Keratinocyte (primary cell): ENCODE results near the gene MAPK13. TPM values are rescaled to one million over a fixed set of nuclear protein-coding genes. Genes with fewer than 3 reads are reported as not detected.

Experiments
- DNase-seq: peaks from one replicate; pipeline ENCODE4 v3.0.0-alpha.2; 2011; ENCODE audit warnings: low read depth, missing footprints, low spot score
- FAIRE-seq: peaks from 2 replicates; lab custom pipeline; 2011; peaks lifted over from hg19 to GRCh38; lab: Jason Lieb, UNC
- H2AFZ ChIP-seq: 2 replicates; pipeline ENCODE4 v1.6.0; 2012; ENCODE audit warnings: low read length, control low read depth, inconsistent platforms; ENCODE audit not compliant: control insufficient read depth
- H3K27ac ChIP-seq: 2 replicates; pipeline ENCODE4 v1.5.1; 2011; ENCODE audit warnings: low read length; ENCODE audit not compliant: control insufficient read depth, insufficient read depth
- H3K27me3 ChIP-seq: 3 replicates; pipeline ENCODE4 v1.6.0; 2011; ENCODE audit warnings: low read length; ENCODE audit not compliant: control insufficient read depth, insufficient read depth; ENCODE audit errors: extremely low read depth
- H3K36me3 ChIP-seq, 2 experiments: 2 replicates in 1 of 2; 3 replicates in 1 of 2; pipeline ENCODE4 v1.5.1; 2011; ENCODE audit warnings: low read length in 2 of 2, mild to moderate bottlenecking in 1 of 2; ENCODE audit not compliant: control insufficient read depth in 2 of 2, insufficient read depth in 2 of 2; ENCODE audit errors: extremely low read depth in 1 of 2
- H3K4me1 ChIP-seq: 3 replicates; pipeline ENCODE4 v1.5.1; 2011; ENCODE audit warnings: low read length; ENCODE audit not compliant: control insufficient read depth, insufficient read depth; ENCODE audit errors: extremely low read depth
- H3K4me2 ChIP-seq: 3 replicates; pipeline ENCODE4 v1.6.0; 2011; ENCODE audit warnings: low read depth, low read length; ENCODE audit not compliant: control insufficient read depth, insufficient read depth; ENCODE audit errors: extremely low read depth
- H3K4me3 ChIP-seq, 3 experiments: fragments of 200-600 bp in 1 of 3; sonication (generic) in 1 of 3; 2 replicates in 2 of 3; 3 replicates in 1 of 3; pipeline ENCODE4 v1.5.1; 2011 to 2016; ENCODE audit warnings: low read length in 3 of 3, mild to moderate bottlenecking in 3 of 3, control low read depth in 2 of 3, inconsistent platforms in 1 of 3, low read depth in 1 of 3, mixed read lengths in 1 of 3, mixed run types in 1 of 3, moderate library complexity in 1 of 3; ENCODE audit not compliant: control insufficient read depth in 2 of 3, insufficient read depth in 2 of 3; ENCODE audit errors: extremely low read depth in 1 of 3
- H3K79me2 ChIP-seq: 2 replicates; pipeline ENCODE4 v1.6.0; 2012; ENCODE audit warnings: low read length; ENCODE audit not compliant: control insufficient read depth, insufficient read depth
- H3K9ac ChIP-seq: 3 replicates; pipeline ENCODE4 v1.6.0; 2011; ENCODE audit warnings: low read length; ENCODE audit not compliant: control insufficient read depth, insufficient read depth; ENCODE audit errors: extremely low read depth
- H3K9me1 ChIP-seq: 3 replicates; pipeline ENCODE4 v1.6.0; 2011; ENCODE audit warnings: low read length; ENCODE audit not compliant: control insufficient read depth, insufficient read depth; ENCODE audit errors: extremely low read depth
- H3K9me3 ChIP-seq: 2 replicates; pipeline ENCODE4 v1.5.1; 2012; ENCODE audit warnings: low read depth, low read length; ENCODE audit not compliant: control insufficient read depth
- H4K20me1 ChIP-seq: 3 replicates; pipeline ENCODE4 v1.6.0; 2011; ENCODE audit warnings: low read length; ENCODE audit not compliant: control insufficient read depth, insufficient read depth; ENCODE audit errors: extremely low read depth
- EZH2 ChIP-seq: IDR thresholded peaks from one replicate; pipeline ENCODE4 v1.6.1; 2012; ENCODE audit warnings: inconsistent platforms, mild to moderate bottlenecking, low read length, moderate library complexity
- dilution Hi-C: fragments of 300-500 bp; cut with MboI; formaldehyde crosslinking; loops from one replicate; pipeline ENCODE4 v1.7.0; 2020; ENCODE audit warnings: low sequenced_read_pairs; ENCODE audit not compliant: extremely low pct_ligation_motif_present
- polyA plus RNA-seq, 5 experiments: library from polyadenylated mRNA; depleted of rRNA in 3 of 5; stranded (reverse) in 3 of 5; stranded (forward) in 1 of 5; unstranded in 1 of 5; fragments of >200 nt; gene quantifications; 1 replicate in 1 of 5; 2 replicates in 3 of 5; 3 replicates in 1 of 5; pipeline versions ENCODE4 v1.2.1 to v1.2.3, GENCODE V29; 2011 to 2012; ENCODE audit warnings: missing spikeins in 2 of 5, low read depth in 1 of 5, low replicate concordance in 1 of 5
- TF ChIP-seq, protein P1 (sequence below), 3 experiments: IDR thresholded peaks in 1 of 3; conservative IDR thresholded peaks in 1 of 3; optimal IDR thresholded peaks in 1 of 3; 2 replicates in 2 of 3; 3 replicates in 1 of 3; pipeline versions ENCODE3 to v1.5.1; 2011; ENCODE audit warnings: low read length in 3 of 3, mild to moderate bottlenecking in 3 of 3, moderate library complexity in 2 of 3, control low read depth in 1 of 3, inconsistent platforms in 1 of 3; ENCODE audit not compliant: insufficient read depth in 2 of 3; ENCODE audit errors: extremely low read depth in 1 of 3

MAPK13 gene
- polyA plus RNA-seq, 1 donor (not counting 4 experiments of a cell fraction or from before 2014, with no cell fraction given) = 19.3 TPM

DNA sequence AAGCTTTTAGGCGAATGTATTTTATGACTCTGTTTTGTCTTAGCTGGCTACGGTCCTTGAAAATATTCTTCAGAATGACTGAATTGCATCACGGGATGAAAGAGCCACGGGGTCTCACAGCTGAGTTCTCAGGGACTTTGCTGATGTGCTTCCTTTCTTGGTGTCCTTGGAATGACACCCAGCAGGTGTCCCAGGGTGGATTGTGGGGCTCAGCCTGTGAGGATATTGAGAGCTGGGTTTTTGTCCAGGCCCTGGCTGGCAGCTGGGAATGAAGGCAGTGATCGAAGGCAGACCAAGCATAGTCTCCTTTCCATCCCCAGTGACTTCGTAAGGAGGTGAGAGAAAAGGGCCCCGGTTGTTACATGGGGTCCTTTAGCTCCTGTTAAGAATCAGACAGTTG, 18.8 kb upstream of the MAPK13 start:
- Histone ChIP-seq H2AFZ (no peak overlapping the region), H3K9me3 (no peaks in the 10 kb centered on the region), H3K9me1 (no peaks in the 10 kb centered on the region), H3K27me3 (no peaks in the 10 kb centered on the region), H3K4me1 (no peaks in the 10 kb centered on the region), H4K20me1 (no peaks in the 10 kb centered on the region), H3K36me3 (peaks cover 17 to 18% of the 10 kb centered on the region in 2 experiments), H3K79me2 (no peaks in the 10 kb centered on the region), H3K9ac (no peak overlapping the region), H3K4me2 (no peak overlapping the region), H3K27ac (no peak overlapping the region), H3K4me3 (no peak overlapping the region)
- DNase-seq (no peak), FAIRE-seq (no peak)
- TF ChIP-seq, protein P1, sequence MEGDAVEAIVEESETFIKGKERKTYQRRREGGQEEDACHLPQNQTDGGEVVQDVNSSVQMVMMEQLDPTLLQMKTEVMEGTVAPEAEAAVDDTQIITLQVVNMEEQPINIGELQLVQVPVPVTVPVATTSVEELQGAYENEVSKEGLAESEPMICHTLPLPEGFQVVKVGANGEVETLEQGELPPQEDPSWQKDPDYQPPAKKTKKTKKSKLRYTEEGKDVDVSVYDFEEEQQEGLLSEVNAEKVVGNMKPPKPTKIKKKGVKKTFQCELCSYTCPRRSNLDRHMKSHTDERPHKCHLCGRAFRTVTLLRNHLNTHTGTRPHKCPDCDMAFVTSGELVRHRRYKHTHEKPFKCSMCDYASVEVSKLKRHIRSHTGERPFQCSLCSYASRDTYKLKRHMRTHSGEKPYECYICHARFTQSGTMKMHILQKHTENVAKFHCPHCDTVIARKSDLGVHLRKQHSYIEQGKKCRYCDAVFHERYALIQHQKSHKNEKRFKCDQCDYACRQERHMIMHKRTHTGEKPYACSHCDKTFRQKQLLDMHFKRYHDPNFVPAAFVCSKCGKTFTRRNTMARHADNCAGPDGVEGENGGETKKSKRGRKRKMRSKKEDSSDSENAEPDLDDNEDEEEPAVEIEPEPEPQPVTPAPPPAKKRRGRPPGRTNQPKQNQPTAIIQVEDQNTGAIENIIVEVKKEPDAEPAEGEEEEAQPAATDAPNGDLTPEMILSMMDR (optimal IDR thresholded peaks at IDR 0.05 in 1 of 3, IDR thresholded peaks at IDR 0.05 in 1 of 3, conservative IDR thresholded peaks at IDR 0.05 in 1 of 3; ENCODE audit: extremely low read depth in 1 of 3, insufficient read depth in 2 of 3, low read length in 3 of 3) = no peak
- no peak for TF ChIP-seq EZH2
- dilution Hi-C loops = no loop called here

DNA sequence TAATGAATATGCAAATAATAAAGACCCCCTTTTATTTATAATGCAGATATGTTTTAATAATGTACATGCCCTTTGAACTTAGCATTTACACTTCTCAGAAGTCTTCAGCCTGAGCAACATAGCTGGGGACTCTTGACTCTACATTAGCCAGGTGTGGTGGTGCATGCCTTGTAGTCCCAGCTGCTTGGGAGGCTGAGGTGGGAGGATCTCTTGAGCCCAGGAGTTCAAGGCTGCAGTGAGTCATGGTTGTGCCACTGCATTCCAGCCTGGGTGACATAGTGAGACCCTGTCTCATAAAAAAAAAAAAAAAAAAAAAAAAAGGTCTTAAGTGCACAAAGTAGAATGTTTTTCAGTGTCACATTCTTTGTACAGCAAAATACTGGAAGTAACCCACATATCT, 17.3 kb upstream of the MAPK13 start:
- TF ChIP-seq EZH2 = no peak
- TF ChIP-seq, protein P1 (optimal IDR thresholded peaks at IDR 0.05 in 1 of 3, IDR thresholded peaks at IDR 0.05 in 1 of 3, conservative IDR thresholded peaks at IDR 0.05 in 1 of 3; ENCODE audit: extremely low read depth in 1 of 3, insufficient read depth in 2 of 3, low read length in 3 of 3) = no peak
- FAIRE-seq = no peak

More for the DNA sequence above, 17.3 kb upstream of the MAPK13 start:
- no peak for DNase-seq
- H3K27me3 ChIP-seq = no peaks in the 10 kb centered on the region
- no peak overlapping the region for H2AFZ ChIP-seq
- H3K4me3 ChIP-seq = no peak overlapping the region
- no peaks in the 10 kb centered on the region for H3K4me1 ChIP-seq
- dilution Hi-C loops = no loop called here
- H3K79me2 ChIP-seq = no peaks in the 10 kb centered on the region
- H3K36me3 ChIP-seq = peaks cover 12 to 18% of the 10 kb centered on the region in 2 experiments
- H3K4me2 ChIP-seq = no peak overlapping the region
- H4K20me1 ChIP-seq = no peaks in the 10 kb centered on the region
- H3K9me3 ChIP-seq = no peaks in the 10 kb centered on the region
- H3K9me1 ChIP-seq = no peaks in the 10 kb centered on the region
- no peak overlapping the region for H3K27ac ChIP-seq
- no peak overlapping the region for H3K9ac ChIP-seq
